Liver (tissue), 9 donors: ENCODE data around the gene B9D1. TPM values are rescaled to one million over a fixed set of nuclear protein-coding genes. Genes with fewer than 3 reads are reported as not detected.

Source experiments
- DNase-seq: peaks from one replicate; pipeline ENCODE4 v3.0.0-alpha.2; 2017; ENCODE audit warnings: low spot score
- H3K27ac ChIP-seq, 2 donors: one replicate each; pipeline ENCODE4 v1.7.0; 2013; ENCODE audit warnings: inconsistent platforms in 2 of 2, low read length in 2 of 2, control low read depth in 1 of 2, low read depth in 1 of 2, mild to moderate bottlenecking in 1 of 2
- H3K27me3 ChIP-seq, 4 donors: one replicate each; pipeline versions ENCODE4 v1.6.1 to v1.7.0; 2013; ENCODE audit warnings: low read length in 3 of 4, inconsistent platforms in 1 of 4, mild to moderate bottlenecking in 1 of 4, moderate library complexity in 1 of 4; ENCODE audit not compliant: control insufficient read depth in 4 of 4, insufficient read depth in 4 of 4
- H3K36me3 ChIP-seq, 4 donors: one replicate each; pipeline versions ENCODE4 v1.6.1 to v1.7.0; 2013; ENCODE audit warnings: low read length in 3 of 4, mild to moderate bottlenecking in 3 of 4, low read depth in 1 of 4, moderate library complexity in 1 of 4; ENCODE audit not compliant: control insufficient read depth in 4 of 4, insufficient read depth in 3 of 4
- H3K4me1 ChIP-seq, 4 donors: one replicate each; pipeline versions ENCODE4 v1.6.1 to v1.7.0; 2013; ENCODE audit warnings: low read length in 3 of 4, mild to moderate bottlenecking in 3 of 4, moderate library complexity in 1 of 4; ENCODE audit not compliant: control insufficient read depth in 4 of 4, insufficient read depth in 4 of 4
- H3K4me3 ChIP-seq, 3 donors: one replicate each; pipeline versions ENCODE4 v1.6.1 to v1.7.0; 2013; ENCODE audit warnings: low read length in 3 of 3, control low read depth in 1 of 3, low read depth in 1 of 3, mild to moderate bottlenecking in 1 of 3
- H3K9ac ChIP-seq, 2 donors: one replicate each; pipeline ENCODE4 v1.7.0; 2013; ENCODE audit warnings: low read length in 2 of 2, mild to moderate bottlenecking in 2 of 2, moderate library complexity in 2 of 2, control low read depth in 1 of 2, low read depth in 1 of 2
- H3K9me3 ChIP-seq, 4 donors: one replicate each; pipeline versions ENCODE4 v1.6.1 to v1.7.0; 2013; ENCODE audit warnings: low read length in 3 of 4; ENCODE audit not compliant: control insufficient read depth in 4 of 4
- ATF3 ChIP-seq: IDR thresholded peaks from 2 replicates; pipeline ENCODE4 v1.6.1; 2016; ENCODE audit warnings: antibody characterized with exemption
- EGR1 ChIP-seq, 2 donors: IDR thresholded peaks; 2 replicates each; pipeline ENCODE4 v1.6.1; 2016 to 2018; ENCODE audit warnings: antibody characterized with exemption in 2 of 2, low read depth in 2 of 2
- FOXA1 ChIP-seq: IDR thresholded peaks from 2 replicates; pipeline ENCODE4 v1.6.1; 2016; ENCODE audit warnings: antibody characterized with exemption
- FOXA2 ChIP-seq: IDR thresholded peaks from 2 replicates; pipeline ENCODE4 v1.6.1; 2016; ENCODE audit warnings: antibody characterized with exemption
- GABPA ChIP-seq, 2 donors: IDR thresholded peaks in 1 of 2; conservative IDR thresholded peaks in 1 of 2; 2 replicates each; pipeline ENCODE4 v1.6.1; 2016; ENCODE audit warnings: antibody characterized with exemption in 2 of 2, mild to moderate bottlenecking in 1 of 2, moderate library complexity in 1 of 2
- HNF4A ChIP-seq, 2 donors: conservative IDR thresholded peaks; 2 replicates each; pipeline ENCODE4 v1.6.1; 2016; ENCODE audit warnings: antibody characterized with exemption in 2 of 2, mild to moderate bottlenecking in 2 of 2
- HNF4G ChIP-seq: IDR thresholded peaks from 2 replicates; pipeline ENCODE4 v1.6.1; 2016; ENCODE audit warnings: antibody characterized with exemption
- JUND ChIP-seq, 2 donors: IDR thresholded peaks; 2 replicates each; pipeline ENCODE4 v1.6.1; 2016; ENCODE audit warnings: antibody characterized with exemption in 2 of 2
- NR2F2 ChIP-seq: IDR thresholded peaks from 2 replicates; pipeline ENCODE4 v1.6.1; 2016; ENCODE audit warnings: antibody characterized with exemption
- RAD21 ChIP-seq, 2 donors: IDR thresholded peaks; 2 replicates each; pipeline ENCODE4 v1.6.1; 2016; ENCODE audit warnings: antibody characterized with exemption in 2 of 2, mild to moderate bottlenecking in 2 of 2
- REST ChIP-seq: IDR thresholded peaks from 2 replicates; pipeline ENCODE4 v1.6.1; 2016; ENCODE audit warnings: antibody characterized with exemption, mild to moderate bottlenecking
- RXRA ChIP-seq, 2 donors: IDR thresholded peaks; 2 replicates each; pipeline ENCODE4 v1.6.1; 2017 to 2018; ENCODE audit warnings: antibody characterized with exemption in 2 of 2, mild to moderate bottlenecking in 1 of 2
- SP1 ChIP-seq: IDR thresholded peaks from 2 replicates; pipeline ENCODE4 v1.6.1; 2018; ENCODE audit warnings: antibody characterized with exemption, mild to moderate bottlenecking
- TAF1 ChIP-seq: conservative IDR thresholded peaks from 2 replicates; pipeline ENCODE4 v1.6.1; 2016; ENCODE audit warnings: antibody characterized with exemption, mild to moderate bottlenecking
- YY1 ChIP-seq: IDR thresholded peaks from 2 replicates; pipeline ENCODE4 v1.6.1; 2016; ENCODE audit warnings: antibody characterized with exemption, mild to moderate bottlenecking
- WGBS: extraction: QIAGEN DNeasy Blood & Tissue Kit; methylation state at CpG from one replicate; pipeline ENCODE4 v1.1.7; 2013; 5-methylcytosine and 5-hydroxymethylcytosine counted together
- polyA plus RNA-seq, 2 donors: library from polyadenylated mRNA; stranded (reverse) in 1 of 2; unstranded in 1 of 2; fragments of 200-250 nt in 1 of 2; fragments of >200 nt in 1 of 2; fragmentation: Nextera tagmentation in 1 of 2; extraction: Ambion mirVana in 1 of 2; gene quantifications; one replicate each; pipeline versions ENCODE4 v1.2.1 to v1.2.3, GENCODE V29; 2013 to 2015
- total RNA-seq, 2 donors: library from RNA; depleted of rRNA; stranded (reverse); fragments of >200 nt; gene quantifications; one replicate each; pipeline ENCODE4 v1.2.3, GENCODE V29; 2014
- TF ChIP-seq, protein P1 (sequence below): IDR thresholded peaks from 2 replicates; pipeline ENCODE4 v1.6.1; 2016; ENCODE audit warnings: antibody characterized with exemption
- TF ChIP-seq, protein P2 (sequence below): IDR thresholded peaks from 2 replicates; pipeline ENCODE4 v1.6.1; 2016; ENCODE audit warnings: antibody characterized with exemption
- TF ChIP-seq, protein P3 (sequence below): fragments of 150-350 bp; IDR thresholded peaks from 2 replicates; pipeline ENCODE4 v1.5.1; 2017; ENCODE audit warnings: improper control_type of control experiment, low read depth, low read length; ENCODE audit not compliant: missing input control
- donor health status: healthy.
- donor health status: healthy.
- donor health status: healthy.
- donor health status: healthy.
- donor health status: healthy.

B9D1 gene
- total and polyA plus RNA-seq, 4 donors, result 8.4 to 22.0 (median 10.8) TPM

- peak; percentile 88 for TF ChIP-seq REST
- TF ChIP-seq RXRA (IDR thresholded peaks at IDR 0.05), result no peak
- WGBS, result 14% methylated on average over 16 of the region's 16 CpGs
- Histone ChIP-seq H3K4me1 (peaks cover 2 to 31% (median 16%) of the 10 kb centered on the region in 4 donors), H3K27ac (peak overlapping the region; percentile 90 to 96), H3K36me3 (no peaks in the 10 kb centered on the region), H3K4me3 (peak overlapping the region; percentile 59 to 71 (median 63)), H3K9ac (peak overlapping the region in 1 of 2 donors; percentile 5), H3K27me3 (no peaks in the 10 kb centered on the region), H3K9me3 (no peaks in the 10 kb centered on the region)
- no peak for DNase-seq
Observed at GRCh38 chr17:19361944-19362276, 613 bp downstream of the B9D1 start.

DNA sequence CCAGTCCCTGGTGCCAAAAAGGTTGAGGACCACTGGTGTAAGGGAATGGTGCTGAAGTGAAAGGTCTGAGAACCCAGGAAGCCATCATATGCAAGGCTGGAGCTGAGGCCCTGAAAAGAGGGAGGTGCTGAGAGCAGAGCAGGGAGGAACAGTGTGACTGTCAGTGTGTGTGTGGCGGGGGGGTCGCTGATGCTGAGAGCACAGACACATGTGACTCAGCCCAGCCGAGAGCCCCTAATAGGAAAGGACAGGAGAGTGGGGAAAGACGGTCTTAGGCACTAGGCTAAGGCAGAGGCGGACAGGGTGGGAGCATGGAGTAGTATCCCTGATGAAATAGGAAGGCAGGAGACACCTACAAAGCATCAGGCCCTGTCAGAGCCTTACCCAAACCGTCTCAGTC, 1.2 kb downstream of the B9D1 start:
- Histone ChIP-seq H3K9me3 (no peaks in the 10 kb centered on the region), H3K36me3 (no peaks in the 10 kb centered on the region), H3K4me3 (no peak overlapping the region), H3K4me1 (peaks cover 2 to 31% (median 16%) of the 10 kb centered on the region in 4 donors), H3K9ac (no peak overlapping the region), H3K27ac (no peak overlapping the region), H3K27me3 (no peaks in the 10 kb centered on the region)
- 83% methylated on average over 6 of the region's 6 CpGs for WGBS
- TF ChIP-seq REST (no peak), FOXA2 (no peak), SP1 (no peak), RXRA (IDR thresholded peaks at IDR 0.05) (no peak), YY1 (no peak), JUND (IDR thresholded peaks at IDR 0.05) (no peak), RAD21 (IDR thresholded peaks at IDR 0.05) (no peak), HNF4G (no peak), FOXA1 (no peak), HNF4A (conservative IDR thresholded peaks at IDR 0.05) (no peak), GABPA (IDR thresholded peaks at IDR 0.05 in 1 of 2, conservative IDR thresholded peaks at IDR 0.05 in 1 of 2) (no peak), EGR1 (IDR thresholded peaks at IDR 0.05; ENCODE audit: low read depth in 2 of 2) (no peak), ATF3 (no peak), NR2F2 (no peak), TAF1 (no peak)
- TF ChIP-seq, protein P1, sequence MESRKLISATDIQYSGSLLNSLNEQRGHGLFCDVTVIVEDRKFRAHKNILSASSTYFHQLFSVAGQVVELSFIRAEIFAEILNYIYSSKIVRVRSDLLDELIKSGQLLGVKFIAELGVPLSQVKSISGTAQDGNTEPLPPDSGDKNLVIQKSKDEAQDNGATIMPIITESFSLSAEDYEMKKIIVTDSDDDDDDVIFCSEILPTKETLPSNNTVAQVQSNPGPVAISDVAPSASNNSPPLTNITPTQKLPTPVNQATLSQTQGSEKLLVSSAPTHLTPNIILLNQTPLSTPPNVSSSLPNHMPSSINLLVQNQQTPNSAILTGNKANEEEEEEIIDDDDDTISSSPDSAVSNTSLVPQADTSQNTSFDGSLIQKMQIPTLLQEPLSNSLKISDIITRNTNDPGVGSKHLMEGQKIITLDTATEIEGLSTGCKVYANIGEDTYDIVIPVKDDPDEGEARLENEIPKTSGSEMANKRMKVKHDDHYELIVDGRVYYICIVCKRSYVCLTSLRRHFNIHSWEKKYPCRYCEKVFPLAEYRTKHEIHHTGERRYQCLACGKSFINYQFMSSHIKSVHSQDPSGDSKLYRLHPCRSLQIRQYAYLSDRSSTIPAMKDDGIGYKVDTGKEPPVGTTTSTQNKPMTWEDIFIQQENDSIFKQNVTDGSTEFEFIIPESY, result no peak
- TF ChIP-seq, protein P2, sequence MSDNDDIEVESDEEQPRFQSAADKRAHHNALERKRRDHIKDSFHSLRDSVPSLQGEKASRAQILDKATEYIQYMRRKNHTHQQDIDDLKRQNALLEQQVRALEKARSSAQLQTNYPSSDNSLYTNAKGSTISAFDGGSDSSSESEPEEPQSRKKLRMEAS, result no peak
- TF ChIP-seq, protein P3, sequence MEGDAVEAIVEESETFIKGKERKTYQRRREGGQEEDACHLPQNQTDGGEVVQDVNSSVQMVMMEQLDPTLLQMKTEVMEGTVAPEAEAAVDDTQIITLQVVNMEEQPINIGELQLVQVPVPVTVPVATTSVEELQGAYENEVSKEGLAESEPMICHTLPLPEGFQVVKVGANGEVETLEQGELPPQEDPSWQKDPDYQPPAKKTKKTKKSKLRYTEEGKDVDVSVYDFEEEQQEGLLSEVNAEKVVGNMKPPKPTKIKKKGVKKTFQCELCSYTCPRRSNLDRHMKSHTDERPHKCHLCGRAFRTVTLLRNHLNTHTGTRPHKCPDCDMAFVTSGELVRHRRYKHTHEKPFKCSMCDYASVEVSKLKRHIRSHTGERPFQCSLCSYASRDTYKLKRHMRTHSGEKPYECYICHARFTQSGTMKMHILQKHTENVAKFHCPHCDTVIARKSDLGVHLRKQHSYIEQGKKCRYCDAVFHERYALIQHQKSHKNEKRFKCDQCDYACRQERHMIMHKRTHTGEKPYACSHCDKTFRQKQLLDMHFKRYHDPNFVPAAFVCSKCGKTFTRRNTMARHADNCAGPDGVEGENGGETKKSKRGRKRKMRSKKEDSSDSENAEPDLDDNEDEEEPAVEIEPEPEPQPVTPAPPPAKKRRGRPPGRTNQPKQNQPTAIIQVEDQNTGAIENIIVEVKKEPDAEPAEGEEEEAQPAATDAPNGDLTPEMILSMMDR, result no peak
- DNase-seq, result no peak
